Endothelial cell of umbilical vein (primary cell): ENCODE data around the gene CHST15.

ENCODE experiments used
- EZH2 ChIP-seq: IDR thresholded peaks from 2 replicates; pipeline ENCODE4 v1.6.1; 2012; ENCODE audit warnings: borderline replicate concordance, low read depth, mild to moderate bottlenecking, moderate library complexity, low read length, inconsistent platforms; ENCODE audit not compliant: severe bottlenecking
- FOS ChIP-seq: IDR thresholded peaks from 2 replicates; pipeline ENCODE4 v1.6.1; 2011; ENCODE audit warnings: mild to moderate bottlenecking, low read length, moderate library complexity, borderline replicate concordance; ENCODE audit not compliant: insufficient read depth
- GATA2 ChIP-seq: IDR thresholded peaks from 2 replicates; pipeline ENCODE4 v1.7.0; 2011; ENCODE audit warnings: low read depth, mild to moderate bottlenecking, moderate library complexity, mixed read lengths, low read length; ENCODE audit not compliant: insufficient read length, insufficient read depth
- JUN ChIP-seq: IDR thresholded peaks from 2 replicates; pipeline ENCODE4 v1.6.1; 2011; ENCODE audit warnings: borderline replicate concordance, low read depth; ENCODE audit not compliant: insufficient read length, insufficient read depth
- MAX ChIP-seq: IDR thresholded peaks from 2 replicates; pipeline ENCODE4 v1.6.1; 2011; ENCODE audit not compliant: insufficient read depth, insufficient read length
- POLR2A ChIP-seq: IDR thresholded peaks from 2 replicates; pipeline ENCODE4 v1.6.1; 2012; ENCODE audit warnings: low read depth, mild to moderate bottlenecking, control low read depth, low read length
- POLR2AphosphoS5 ChIP-seq: IDR thresholded peaks from 2 replicates; pipeline ENCODE4 v1.6.1; 2012; ENCODE audit warnings: low read depth, mild to moderate bottlenecking, control low read depth, low read length, moderate library complexity; ENCODE audit not compliant: insufficient read depth
- TF ChIP-seq, protein P1 (sequence below), 2 donors: IDR thresholded peaks; 1 replicate in 1 of 2; 2 replicates in 1 of 2; pipeline ENCODE4 v1.5.1; 2011; ENCODE audit warnings: low read length in 2 of 2, mild to moderate bottlenecking in 2 of 2, moderate library complexity in 2 of 2, control low read depth in 1 of 2, inconsistent platforms in 1 of 2, low read depth in 1 of 2; ENCODE audit not compliant: insufficient read depth in 1 of 2; ENCODE audit errors: extremely low read depth in 1 of 2

DNA sequence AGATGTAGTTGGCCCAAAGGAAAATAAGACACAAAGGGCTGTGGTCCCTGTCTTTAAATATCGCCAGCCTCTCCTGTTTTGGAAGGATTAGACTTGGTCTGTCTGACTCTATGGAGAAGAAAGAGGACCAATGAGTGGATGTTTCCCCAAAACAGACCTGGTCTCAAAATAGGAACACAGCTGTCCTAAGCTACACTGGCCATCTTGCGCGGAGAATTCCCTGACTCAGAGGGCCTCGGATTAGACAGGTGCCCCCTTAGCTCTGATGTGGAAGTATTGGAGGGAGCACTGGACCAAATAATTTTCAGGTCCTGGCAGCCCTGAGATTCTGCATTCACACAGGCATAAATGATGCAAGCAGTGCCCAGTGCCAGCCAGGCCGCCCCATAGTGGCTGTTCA, 56.1 kb downstream of the CHST15 start:
- TF ChIP-seq POLR2AphosphoS5 (no peak), POLR2A (no peak), MAX (no peak), EZH2 (no peak), GATA2 (no peak), FOS (no peak), JUN (no peak)
- TF ChIP-seq, protein P1, sequence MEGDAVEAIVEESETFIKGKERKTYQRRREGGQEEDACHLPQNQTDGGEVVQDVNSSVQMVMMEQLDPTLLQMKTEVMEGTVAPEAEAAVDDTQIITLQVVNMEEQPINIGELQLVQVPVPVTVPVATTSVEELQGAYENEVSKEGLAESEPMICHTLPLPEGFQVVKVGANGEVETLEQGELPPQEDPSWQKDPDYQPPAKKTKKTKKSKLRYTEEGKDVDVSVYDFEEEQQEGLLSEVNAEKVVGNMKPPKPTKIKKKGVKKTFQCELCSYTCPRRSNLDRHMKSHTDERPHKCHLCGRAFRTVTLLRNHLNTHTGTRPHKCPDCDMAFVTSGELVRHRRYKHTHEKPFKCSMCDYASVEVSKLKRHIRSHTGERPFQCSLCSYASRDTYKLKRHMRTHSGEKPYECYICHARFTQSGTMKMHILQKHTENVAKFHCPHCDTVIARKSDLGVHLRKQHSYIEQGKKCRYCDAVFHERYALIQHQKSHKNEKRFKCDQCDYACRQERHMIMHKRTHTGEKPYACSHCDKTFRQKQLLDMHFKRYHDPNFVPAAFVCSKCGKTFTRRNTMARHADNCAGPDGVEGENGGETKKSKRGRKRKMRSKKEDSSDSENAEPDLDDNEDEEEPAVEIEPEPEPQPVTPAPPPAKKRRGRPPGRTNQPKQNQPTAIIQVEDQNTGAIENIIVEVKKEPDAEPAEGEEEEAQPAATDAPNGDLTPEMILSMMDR (IDR thresholded peaks at IDR 0.05; ENCODE audit: extremely low read depth in 1 of 2, insufficient read depth in 1 of 2, low read depth in 1 of 2, low read length in 2 of 2), result no peak
